Upper lobe of left lung (tissue), 6 donors: ENCODE data around the gene WNK3. TPM values are rescaled to one million over a fixed set of nuclear protein-coding genes. Genes with fewer than 3 reads are reported as not detected.

Source experiments
- ATAC-seq, 2 donors: fragments of 200-7000 bp; cut with Tn5 transposase; one replicate each; pipeline ENCODE4 v1.9.1; 2022; ENCODE audit warnings: mild to moderate bottlenecking in 2 of 2, moderate library complexity in 2 of 2; ENCODE audit not compliant: low FRiP score in 2 of 2
- DNase-seq, 2 donors: peaks; one replicate each; pipeline ENCODE4 v3.0.0-alpha.2; 2019 to 2020
- H3K27ac ChIP-seq, 4 donors: fragments of 200-600 bp; sonication (generic); one replicate each; pipeline ENCODE4 v1.5.1; 2016 to 2019
- H3K27me3 ChIP-seq, 4 donors: fragments of 200-600 bp; sonication (generic); one replicate each; pipeline ENCODE4 v1.5.1; 2017 to 2019
- H3K36me3 ChIP-seq, 4 donors: fragments of 200-600 bp; sonication (generic); one replicate each; pipeline ENCODE4 v1.5.1; 2016 to 2019
- H3K4me1 ChIP-seq, 4 donors: fragments of 200-600 bp; sonication (generic); one replicate each; pipeline ENCODE4 v1.5.1; 2018 to 2019
- H3K4me3 ChIP-seq, 4 donors: fragments of 200-600 bp; sonication (generic); one replicate each; pipeline ENCODE4 v1.5.1; 2017 to 2019; ENCODE audit warnings: mild to moderate bottlenecking in 2 of 4, moderate library complexity in 1 of 4
- H3K9me3 ChIP-seq, 4 donors: fragments of 200-600 bp; sonication (generic); one replicate each; pipeline ENCODE4 v1.5.1; 2018 to 2019
- CTCF ChIP-seq, 6 experiments: fragments of 450-650 bp in 4 of 6; fragments of 200-600 bp in 2 of 6; sonication (generic) in 2 of 6; IDR thresholded peaks; one replicate each; pipeline ENCODE4 v1.5.1; 2016 to 2019; ENCODE audit warnings: antibody characterized with exemption in 6 of 6
- EP300 ChIP-seq, 4 donors: sonication (generic); formaldehyde crosslinking; IDR thresholded peaks; one replicate each; pipeline ENCODE4 v1.5.1; 2017; ENCODE audit warnings: antibody characterized with exemption in 4 of 4, control low read depth in 2 of 4
- POLR2A ChIP-seq, 4 donors: fragments of 450-650 bp; IDR thresholded peaks; one replicate each; pipeline ENCODE4 v1.5.1; 2016 to 2017; ENCODE audit warnings: antibody characterized with exemption in 4 of 4, mild to moderate bottlenecking in 2 of 4
- POLR2AphosphoS5 ChIP-seq, 2 donors: sonication (generic); formaldehyde crosslinking; IDR thresholded peaks; one replicate each; pipeline ENCODE4 v1.5.1; 2017; ENCODE audit warnings: antibody characterized with exemption in 2 of 2
- WGBS, 2 donors: methylation state at CpG; one replicate each; pipeline ENCODE4 v1.1.5; 2017 to 2018; 5-methylcytosine and 5-hydroxymethylcytosine counted together
- total RNA-seq, 6 donors: library from RNA; depleted of rRNA in 4 of 6; stranded (reverse); fragments of >200 nt in 4 of 6; gene quantifications; one replicate each; pipeline versions ENCODE4 v1.1.0 to v1.2.1, GENCODE V29; 2016 to 2021
- donor health status: DM: no; HTN: no; CAD: no; lungs with moderate emphysema.
- donor health status: DM: no; HTN: yes; CAD: no; lungs with severe emphysema.

The WNK3 gene
- total RNA-seq, 6 donors from 2014 or later = 0.84 to 1.4 (median 0.90) TPM

- Histone ChIP-seq H3K27me3 (no peaks in the 10 kb centered on the region), H3K4me3 (no peak overlapping the region), H3K36me3 (no peaks in the 10 kb centered on the region), H3K9me3 (no peaks in the 10 kb centered on the region), H3K27ac (no peak overlapping the region), H3K4me1 (no peaks in the 10 kb centered on the region)
- DNase-seq (no peak), ATAC-seq (no peak)
- 94 to 95% methylated on average over 2 of the region's 2 CpGs for whole genome bisulfite sequencing, 2 donors
- TF ChIP-seq EP300 (IDR thresholded peaks at IDR 0.05) = no peak
- no peak for TF ChIP-seq POLR2AphosphoS5 (IDR thresholded peaks at IDR 0.05)
- TF ChIP-seq POLR2A (IDR thresholded peaks at IDR 0.05) = no peak
- TF ChIP-seq CTCF (IDR thresholded peaks at IDR 0.05) = no peak
Measured at GRCh38 chrX:54306379-54306778, 51.5 kb downstream of the WNK3 start.

GRCh38 chrX:54301516-54301915, 56.3 kb downstream of the WNK3 start:
- Histone ChIP-seq H3K36me3 (no peaks in the 10 kb centered on the region), H3K27me3 (no peaks in the 10 kb centered on the region), H3K9me3 (no peaks in the 10 kb centered on the region), H3K4me3 (no peak overlapping the region), H3K27ac (no peak overlapping the region), H3K4me1 (no peaks in the 10 kb centered on the region)
- 65 to 79% methylated on average over 4 of the region's 4 CpGs for WGBS, 2 donors
- DNase-seq (no peak), ATAC-seq (no peak)
- TF ChIP-seq CTCF (IDR thresholded peaks at IDR 0.05) (no peak), EP300 (IDR thresholded peaks at IDR 0.05) (no peak), POLR2A (IDR thresholded peaks at IDR 0.05) (no peak), POLR2AphosphoS5 (IDR thresholded peaks at IDR 0.05) (no peak)

GRCh38 chrX:54294306-54294705, 63.5 kb downstream of the WNK3 start:
- Histone ChIP-seq H3K4me1 (no peaks in the 10 kb centered on the region), H3K27ac (no peak overlapping the region), H3K4me3 (no peak overlapping the region), H3K9me3 (no peaks in the 10 kb centered on the region), H3K36me3 (no peaks in the 10 kb centered on the region), H3K27me3 (no peaks in the 10 kb centered on the region)
- WGBS, 2 donors = 73 to 74% methylated on average over 2 of the region's 2 CpGs
- TF ChIP-seq EP300 (IDR thresholded peaks at IDR 0.05) (no peak), CTCF (IDR thresholded peaks at IDR 0.05) (no peak), POLR2A (IDR thresholded peaks at IDR 0.05) (no peak), POLR2AphosphoS5 (IDR thresholded peaks at IDR 0.05) (no peak)
- DNase-seq (no peak), ATAC-seq (no peak)

DNA sequence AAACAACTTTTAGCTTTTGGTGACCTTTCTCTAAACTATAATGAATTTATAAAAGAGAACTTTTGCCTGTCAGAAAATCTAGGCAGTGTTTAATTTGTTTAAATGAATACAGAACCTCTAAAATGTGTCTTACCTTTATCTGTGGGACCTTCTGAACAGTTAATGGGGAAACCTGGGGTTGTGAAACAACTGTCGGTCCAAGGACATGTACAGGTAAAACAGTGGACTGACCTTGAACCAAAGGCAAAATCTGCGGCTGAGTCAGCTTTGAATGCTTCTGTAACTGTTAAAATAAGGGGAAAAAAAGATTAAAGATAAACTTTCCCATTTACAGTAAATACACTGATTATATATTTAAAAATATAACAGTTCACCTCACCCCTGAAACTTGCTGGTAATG, 65.1 kb downstream of the WNK3 start:
- H3K27ac ChIP-seq = no peak overlapping the region
- H3K36me3 ChIP-seq = no peaks in the 10 kb centered on the region
- 91 to 93% methylated on average over 2 of the region's 2 CpGs for WGBS, 2 donors
- DNase-seq = no peak
- TF ChIP-seq POLR2AphosphoS5 (IDR thresholded peaks at IDR 0.05) (no peak), POLR2A (IDR thresholded peaks at IDR 0.05) (no peak), EP300 (IDR thresholded peaks at IDR 0.05) (no peak), CTCF (IDR thresholded peaks at IDR 0.05) (no peak)
- H3K4me3 ChIP-seq = no peak overlapping the region
- no peak for ATAC-seq
- H3K4me1 ChIP-seq = no peaks in the 10 kb centered on the region
- no peaks in the 10 kb centered on the region for H3K27me3 ChIP-seq
- H3K9me3 ChIP-seq = no peaks in the 10 kb centered on the region

GRCh38 chrX:54291758-54292157, 66.1 kb downstream of the WNK3 start:
- no peak for DNase-seq
- WGBS, 2 donors = 78 to 82% methylated on average over 2 of the region's 2 CpGs
- H3K27ac ChIP-seq = no peak overlapping the region
- TF ChIP-seq POLR2A (IDR thresholded peaks at IDR 0.05) (no peak), CTCF (IDR thresholded peaks at IDR 0.05) (no peak), POLR2AphosphoS5 (IDR thresholded peaks at IDR 0.05) (no peak), EP300 (IDR thresholded peaks at IDR 0.05) (no peak)
- no peaks in the 10 kb centered on the region for H3K4me1 ChIP-seq
- no peak for ATAC-seq
- no peak overlapping the region for H3K4me3 ChIP-seq
- H3K27me3 ChIP-seq = no peaks in the 10 kb centered on the region
- H3K9me3 ChIP-seq = no peaks in the 10 kb centered on the region
- no peaks in the 10 kb centered on the region for H3K36me3 ChIP-seq
